GM21786 (cell line): ENCODE data around the gene COL25A1.

Experiments
- ATAC-seq: cut with Tn5 transposase; IDR thresholded peaks from one replicate; pipeline ENCODE4 v1.9.1; 2021; ENCODE audit not compliant: unreplicated experiment

COL25A1 gene

DNA sequence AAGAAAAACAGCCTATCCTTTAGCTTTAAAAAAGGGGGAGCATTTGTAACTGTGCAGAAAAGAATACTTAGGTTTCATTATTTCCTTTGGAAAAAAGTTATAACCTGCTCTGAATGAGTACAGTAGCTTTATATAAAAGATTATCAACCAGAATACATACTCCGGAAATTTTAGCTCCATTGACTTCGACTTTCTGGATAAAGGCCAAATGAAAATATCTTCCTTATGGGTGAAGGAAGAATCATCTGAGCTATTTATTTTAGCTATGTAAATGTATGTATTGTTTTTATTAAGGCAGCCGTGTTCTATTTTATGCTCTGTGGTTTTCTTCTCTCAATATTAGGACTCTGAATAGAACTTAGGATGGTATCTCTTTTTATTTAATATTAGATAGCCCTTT, 470.6 kb downstream of the COL25A1 start:
- ATAC-seq: no peak

DNA sequence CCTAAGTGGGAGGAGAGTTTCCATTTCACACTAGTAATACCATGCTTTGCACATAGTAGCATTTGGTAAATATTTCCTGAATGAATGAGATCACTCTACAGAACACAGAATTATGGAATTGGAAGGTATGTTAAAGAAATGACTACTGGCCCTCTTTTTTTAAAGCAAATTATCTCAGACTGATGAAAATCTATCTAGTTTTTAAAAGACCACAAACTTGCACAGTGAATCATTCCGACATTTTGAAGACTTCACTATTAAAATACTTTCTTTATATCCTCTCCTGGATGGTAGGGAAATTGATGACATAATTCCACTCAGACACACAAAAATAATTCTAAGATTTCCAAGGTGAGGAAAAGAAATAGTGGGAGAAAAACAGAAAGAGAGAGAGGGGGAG, 471.2 kb downstream of the COL25A1 start:
- ATAC-seq: no peak

DNA sequence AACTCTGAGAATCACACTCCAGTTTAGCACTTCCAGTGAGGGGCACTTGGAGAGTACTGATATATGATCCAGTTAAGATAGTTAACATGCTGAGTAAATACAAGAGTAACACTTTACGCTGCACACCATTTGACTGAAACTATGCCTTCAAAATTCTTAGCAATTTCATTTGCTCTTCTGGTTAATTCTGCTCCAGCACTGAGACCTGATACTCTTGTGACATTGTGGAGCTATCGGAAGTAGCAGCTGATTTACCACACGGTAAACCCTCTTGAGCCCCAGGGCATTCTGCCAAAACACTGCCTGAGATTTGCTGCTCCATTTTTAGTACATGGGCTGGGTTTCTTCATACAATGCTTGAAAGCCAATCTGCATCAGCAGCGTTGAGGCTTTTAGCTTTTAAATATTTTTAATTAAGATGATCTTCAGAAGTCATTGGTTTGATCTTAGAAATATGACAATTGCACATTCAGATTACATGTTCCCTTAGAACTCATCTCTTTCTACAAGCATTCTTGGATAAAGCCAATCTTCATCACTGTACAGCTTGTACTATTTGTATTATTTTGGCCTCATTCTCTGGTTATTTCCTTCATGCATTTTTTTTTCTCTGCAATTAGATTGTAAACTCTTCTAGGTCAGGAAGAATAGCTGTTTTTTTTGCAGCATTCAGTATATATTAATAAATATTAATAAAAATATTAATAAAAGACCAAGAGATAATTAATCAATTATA, 471.8 kb downstream of the COL25A1 start:
- no peak for ATAC-seq

DNA sequence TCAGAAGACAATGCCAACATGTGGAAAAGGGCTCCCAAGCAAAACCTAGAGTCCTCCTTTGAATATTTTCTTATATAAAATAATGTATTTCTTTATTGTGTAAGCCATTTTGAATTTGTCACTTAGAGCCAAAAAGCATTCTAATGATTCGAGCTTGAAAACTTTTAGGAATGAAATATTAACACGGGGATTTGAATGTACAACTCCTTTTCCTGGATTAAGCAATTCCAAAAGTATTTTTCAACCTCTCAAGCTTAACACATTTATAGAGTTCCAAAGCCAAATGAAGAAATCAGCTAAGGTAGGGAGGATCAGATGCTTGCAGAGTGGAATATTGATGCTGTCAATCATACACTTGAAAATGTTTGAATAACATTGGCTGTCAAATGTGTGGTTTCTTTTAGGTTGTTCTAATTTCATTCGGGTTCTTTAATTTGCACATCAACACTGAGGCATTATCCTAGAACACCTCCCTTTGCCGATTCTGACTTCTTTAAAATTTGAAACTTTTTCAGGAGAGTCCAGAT, 472.4 kb downstream of the COL25A1 start:
- no peak for ATAC-seq

DNA sequence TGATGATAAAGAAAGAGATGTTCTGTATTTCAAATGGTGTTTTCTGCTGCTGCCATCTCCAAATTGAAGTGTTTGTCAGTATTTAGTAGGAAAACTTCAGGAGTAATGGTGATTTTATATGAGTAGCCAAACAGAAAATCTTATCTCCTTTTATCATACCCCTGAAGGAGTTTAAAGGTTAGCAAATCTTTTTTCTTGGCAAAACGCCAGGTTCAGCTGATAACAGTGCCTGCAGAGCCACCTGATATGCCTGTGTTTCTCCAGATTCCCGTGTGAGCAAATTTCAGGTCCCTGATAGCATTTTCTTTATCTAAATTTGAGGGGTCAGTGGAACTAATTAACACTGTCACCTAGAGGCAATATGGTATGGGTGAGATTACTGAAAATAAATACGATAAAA, 473.8 kb downstream of the COL25A1 start:
- ATAC-seq: no peak

DNA sequence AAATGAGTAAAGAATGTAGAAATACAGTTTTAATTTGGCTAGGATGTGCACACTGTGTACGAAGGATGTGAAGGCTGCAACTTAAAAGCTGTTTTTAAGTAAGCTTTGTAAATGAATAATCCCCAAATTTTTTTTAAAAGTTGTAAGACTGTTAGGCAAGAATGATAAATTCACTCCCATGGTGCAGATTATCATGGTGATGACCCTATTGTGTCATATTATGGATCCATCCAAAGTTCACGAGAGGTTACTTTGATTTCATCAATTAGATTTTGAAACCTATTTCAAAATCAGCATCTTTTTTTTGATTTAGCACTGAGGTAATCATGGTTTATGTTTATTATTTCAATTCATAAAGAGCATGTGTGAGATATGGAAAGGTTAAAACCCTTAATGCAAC, 476.7 kb downstream of the COL25A1 start:
- no peak for ATAC-seq

DNA sequence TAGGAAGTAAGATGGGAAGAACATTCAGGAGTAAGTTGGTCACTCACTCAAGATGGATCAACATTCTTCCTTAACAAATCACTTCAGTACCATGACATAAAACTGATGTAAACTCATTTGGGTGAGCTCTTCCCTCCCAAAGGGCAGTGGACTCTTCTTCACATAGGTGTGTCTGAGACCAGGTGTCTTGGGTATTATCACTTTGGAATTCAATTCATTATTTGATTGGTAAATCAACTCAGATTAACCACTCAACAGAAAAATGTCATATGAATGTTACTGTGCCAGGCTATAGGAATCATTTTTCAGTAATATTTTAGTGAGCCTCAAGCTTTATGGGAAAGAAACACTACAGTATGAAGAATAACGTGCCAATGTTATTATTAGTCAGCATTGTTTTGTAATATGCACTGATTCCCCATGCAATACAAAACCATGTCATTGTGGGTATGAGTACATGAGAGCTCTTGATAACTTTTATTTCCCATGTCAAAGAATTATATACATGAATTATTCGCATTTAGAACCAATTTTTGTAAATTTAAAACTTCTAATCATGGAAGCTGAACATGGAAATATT, 481.0 kb downstream of the COL25A1 start:
- ATAC-seq: no peak

DNA sequence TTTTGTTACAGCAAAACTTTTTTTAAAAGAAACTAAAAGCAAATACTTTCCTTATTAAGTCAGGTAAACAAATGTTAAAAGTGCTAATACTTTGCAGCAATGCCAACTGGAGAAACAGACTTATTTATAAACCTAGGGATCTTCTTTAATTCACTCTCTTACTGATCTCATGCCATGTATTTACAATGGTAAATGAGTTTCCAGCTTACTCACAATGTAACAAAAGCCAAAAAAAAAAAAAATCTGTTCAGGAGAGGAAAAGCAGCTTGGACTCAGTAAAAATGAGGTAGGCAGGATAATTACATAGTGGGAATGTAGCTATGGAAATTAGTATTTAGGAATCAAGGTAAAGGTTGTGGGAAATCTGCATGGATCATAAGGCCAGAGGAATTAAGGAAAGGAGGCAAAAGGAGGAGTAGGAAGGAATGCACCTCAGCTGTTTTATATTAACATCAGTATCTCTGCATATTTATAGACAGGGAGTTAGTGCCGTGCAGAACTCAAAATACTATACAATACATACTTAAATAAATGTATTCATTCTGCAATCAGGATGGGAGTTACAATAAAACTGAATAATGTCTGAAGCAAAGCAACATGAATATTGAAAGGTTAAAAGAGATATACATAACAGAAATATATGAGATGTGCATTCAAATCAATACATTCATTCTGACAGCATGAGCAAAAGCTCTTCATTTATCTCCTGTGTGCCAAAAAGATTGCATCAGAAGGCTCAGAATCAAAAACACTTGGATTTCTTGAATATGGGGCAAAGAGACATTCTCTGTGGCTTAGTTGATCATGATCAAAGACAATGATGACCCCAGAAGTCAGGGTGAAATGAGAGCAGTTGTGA, 481.7 kb downstream of the COL25A1 start:
- ATAC-seq: no peak

DNA sequence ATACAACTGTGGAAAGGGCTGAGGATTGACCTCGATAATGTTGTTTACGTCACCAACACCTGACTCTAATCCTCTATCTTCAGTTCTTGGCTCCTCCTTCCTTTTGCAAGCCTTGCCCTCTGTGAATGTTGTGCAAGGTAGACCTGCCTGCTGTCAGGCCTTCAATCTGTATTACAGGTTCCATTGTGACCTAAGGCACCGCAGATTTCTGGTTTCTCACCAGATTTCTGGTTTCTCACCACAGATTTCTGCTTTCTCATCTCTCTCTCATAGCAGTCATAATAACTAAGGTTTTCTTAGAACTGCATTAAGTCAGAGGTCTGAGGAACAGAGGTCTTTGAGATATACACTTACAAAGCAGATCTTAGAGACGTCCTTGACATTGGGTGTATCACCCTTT, 488.1 kb downstream of the COL25A1 start:
- ATAC-seq: no peak

DNA sequence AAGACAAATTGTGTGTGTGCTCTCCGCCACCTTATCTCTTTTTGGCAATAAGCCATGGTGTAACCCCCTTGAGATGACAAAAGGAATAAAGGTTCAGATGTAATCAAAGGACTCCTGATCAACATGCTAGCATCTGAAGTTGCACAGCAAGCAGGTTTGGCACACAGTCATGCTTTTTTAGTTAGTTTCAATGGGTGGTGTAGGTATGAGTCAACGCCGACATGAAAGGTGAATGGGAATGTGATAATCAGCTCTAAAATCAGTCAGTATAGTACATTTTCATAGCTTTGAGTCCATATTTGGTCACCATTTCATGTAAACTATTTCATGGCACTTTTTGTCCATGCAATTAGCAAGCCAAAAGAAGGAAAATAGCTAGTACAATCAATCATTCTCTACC, 489.2 kb downstream of the COL25A1 start:
- ATAC-seq: no peak

DNA sequence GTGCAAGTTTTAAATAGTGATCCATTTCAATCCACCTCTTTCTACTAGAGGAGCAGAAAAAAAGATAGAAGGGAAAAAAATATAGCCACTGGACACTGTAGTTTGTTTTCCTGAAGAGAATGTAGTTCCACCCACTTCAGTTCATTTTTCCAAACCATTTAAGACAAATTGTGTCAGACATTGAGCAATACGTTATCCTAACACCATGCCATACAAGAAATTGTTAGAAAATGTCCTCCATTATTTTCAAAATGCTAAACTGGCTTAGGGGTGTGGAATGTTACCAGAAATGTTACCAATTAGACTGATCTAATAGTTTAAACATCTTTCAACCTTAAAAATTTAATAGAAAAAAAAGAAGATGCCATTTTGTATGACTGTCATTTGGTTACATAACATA, 491.0 kb downstream of the COL25A1 start:
- no peak for ATAC-seq

DNA sequence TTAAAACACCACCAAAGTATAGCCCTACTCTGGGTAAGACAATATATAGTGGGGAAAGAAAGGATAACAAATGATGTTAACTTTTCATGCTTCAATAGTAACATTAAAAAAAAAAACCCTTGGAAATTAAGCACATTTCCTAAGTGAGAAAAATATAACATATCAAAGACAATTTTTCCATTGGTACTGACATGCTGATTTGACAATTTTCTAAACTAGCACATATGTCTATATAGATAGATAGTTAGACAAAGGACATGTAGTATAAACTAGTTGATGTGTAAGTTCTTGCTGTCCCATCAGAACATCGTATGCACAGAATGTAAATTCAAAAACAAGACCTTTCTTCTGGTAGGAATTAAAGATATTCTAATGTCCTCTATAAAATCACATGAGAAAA, 492.4 kb downstream of the COL25A1 start:
- no peak for ATAC-seq

DNA sequence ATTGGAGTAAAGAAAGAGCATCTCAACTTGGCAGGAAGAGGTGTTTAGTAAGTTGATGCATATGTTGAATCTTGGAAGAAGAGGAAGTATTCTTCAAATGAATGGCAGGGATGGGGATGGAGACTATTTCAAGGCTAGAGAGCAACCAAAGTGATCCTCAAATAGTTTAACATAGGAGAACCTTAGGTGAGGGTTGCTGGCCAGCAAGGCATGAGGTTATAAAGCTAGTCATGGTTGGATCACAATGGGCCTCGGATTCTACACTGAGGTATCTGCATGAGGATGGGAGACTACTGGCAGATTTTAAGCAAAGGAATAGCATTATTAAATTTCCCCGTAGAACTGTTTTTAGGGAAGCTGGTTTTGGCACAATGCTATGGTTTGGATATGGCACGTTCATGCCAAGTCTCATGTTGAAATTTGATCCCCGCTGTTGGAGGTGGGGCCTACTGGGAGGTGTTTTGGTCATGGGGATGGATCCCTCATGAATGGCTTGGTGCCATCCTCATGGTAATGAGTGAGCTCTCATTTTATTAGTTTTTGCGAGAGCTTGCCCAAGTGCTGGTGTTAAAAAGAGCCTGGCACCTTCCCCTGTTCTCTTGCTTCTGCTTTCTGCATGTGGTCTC, 497.7 kb downstream of the COL25A1 start:
- no peak for ATAC-seq

DNA sequence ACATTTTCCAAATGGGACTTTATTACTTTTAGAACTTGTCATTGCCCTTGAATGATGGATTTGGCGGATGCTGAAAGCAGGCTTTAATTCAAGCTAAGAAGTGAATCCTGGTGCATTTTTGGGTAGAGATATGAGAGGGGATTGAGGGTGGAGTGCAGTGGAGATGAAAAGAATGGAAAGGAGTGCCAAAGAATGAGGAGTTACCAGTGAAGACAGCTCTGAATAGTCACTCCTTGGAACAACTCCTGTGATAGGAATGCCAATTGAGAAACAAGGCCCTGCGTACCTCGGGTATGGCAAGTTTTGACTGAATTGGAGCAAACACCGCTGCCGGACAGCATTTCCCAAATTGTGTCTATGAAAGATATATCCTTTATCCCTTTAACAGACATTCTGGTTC, 503.2 kb downstream of the COL25A1 start:
- ATAC-seq: no peak

DNA sequence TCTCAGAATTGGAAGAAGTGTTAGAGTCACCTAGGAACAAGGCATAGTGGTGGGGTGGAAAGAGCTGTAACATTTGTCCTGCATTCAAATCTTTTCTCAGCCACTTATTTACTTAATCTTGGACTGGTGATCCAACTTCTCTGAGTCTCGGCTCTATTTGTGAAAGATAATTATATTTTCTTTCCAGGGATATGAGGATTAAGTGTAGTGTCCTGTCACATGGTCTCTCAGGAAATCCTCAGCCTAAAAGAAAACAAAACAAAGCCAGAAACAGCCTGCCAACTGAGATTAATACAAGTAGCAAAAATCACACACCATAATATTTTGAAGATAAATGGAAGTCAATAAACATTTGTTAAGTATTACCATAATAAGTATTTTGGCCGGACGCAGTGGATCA, 506.3 kb downstream of the COL25A1 start:
- ATAC-seq: no peak

DNA sequence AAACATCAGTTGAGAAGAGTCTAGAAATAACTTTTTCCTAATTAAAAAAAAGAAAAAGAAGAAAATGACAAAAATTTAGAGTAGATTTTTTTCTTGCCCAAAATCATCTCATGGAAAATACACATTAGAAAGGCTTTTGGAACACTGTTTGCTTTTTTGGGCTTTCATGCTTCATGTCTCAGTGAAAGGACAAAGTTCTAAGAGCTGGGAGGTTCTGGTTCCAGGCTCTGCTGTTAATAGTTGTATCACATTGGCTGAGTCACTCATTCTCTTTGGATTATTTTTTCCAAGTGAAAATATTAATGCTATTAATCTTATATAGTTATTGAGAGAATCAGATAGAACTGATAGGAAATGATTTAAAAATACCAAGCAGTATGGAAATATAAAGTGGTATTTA, 506.7 kb downstream of the COL25A1 start:
- no peak for ATAC-seq

DNA sequence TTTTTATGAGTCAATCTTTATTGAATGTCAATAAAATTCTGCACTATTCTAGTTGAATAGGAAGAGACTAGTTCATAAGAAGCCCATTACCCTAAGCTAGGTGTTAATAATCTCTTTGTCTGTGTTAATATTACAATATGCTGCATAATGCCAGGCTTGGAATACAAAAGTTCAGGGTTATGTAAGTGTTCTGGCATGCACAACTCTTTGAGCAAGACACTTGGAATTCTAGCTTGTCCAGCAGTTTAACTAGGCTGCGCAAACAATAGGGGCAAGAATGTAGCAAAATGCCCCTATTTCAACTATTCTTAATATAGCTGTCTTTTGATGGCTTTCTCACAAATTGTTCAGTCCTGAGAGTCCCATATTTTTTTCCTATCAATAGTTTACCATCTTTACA, 508.3 kb downstream of the COL25A1 start:
- no peak for ATAC-seq

DNA sequence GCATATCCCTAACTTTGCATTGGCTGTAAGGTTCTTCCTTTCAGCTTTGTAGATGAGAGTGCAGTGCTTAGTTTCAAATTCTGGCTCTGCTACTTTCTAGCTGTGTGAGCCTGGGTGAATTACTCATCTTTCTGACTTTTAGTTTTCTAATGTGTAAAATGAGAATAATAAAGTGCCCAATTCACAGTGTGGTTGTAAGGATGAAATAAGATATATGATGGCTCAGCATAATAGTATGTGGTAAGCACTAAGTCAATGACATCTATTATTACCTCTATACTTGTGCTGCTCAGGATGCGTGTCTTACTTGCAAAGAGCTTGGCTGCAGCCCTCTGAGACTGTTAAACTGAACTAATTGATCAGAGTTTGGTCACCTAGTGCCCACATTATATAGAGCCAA, 509.0 kb downstream of the COL25A1 start:
- no peak for ATAC-seq

DNA sequence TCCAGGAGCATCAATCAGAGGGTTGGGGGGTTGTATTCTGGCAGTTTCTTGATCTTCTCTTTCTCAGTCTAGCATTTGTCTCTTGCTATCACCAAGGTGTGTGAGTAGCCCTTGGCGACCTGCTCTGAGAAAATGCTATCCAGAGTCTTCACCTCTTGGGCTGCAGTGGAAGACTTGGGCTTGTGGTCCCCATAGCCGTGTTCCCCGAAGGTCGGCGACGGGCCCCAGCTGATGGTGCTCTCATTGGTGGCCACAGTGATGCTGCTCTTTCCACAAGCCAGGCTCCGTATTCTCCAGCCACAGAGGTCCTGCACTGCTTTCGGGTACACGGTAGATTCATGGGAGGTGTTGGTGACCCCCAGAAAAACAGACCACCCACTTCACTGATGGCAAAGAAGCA, 513.7 kb downstream of the COL25A1 start:
- no peak for ATAC-seq

DNA sequence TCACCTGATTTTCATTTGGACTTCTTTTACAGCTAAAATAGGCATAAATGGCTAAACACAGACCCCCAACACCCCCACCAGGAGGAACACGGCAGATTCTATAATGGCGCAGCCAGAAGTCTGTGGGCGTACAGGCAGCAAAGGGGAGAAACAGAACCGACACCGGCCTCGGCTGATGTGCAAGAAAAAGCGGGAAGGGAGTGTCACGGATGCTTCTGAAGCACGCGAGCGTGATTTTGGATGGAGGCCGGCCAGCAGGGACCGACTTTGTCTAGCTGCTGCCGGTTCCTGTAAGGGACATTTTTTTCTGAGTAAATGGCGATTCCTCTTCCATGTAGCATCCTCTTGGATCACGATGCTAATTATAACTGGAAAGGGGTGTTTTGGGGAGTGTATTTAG, 514.7 kb downstream of the COL25A1 start:
- ATAC-seq: no peak

DNA sequence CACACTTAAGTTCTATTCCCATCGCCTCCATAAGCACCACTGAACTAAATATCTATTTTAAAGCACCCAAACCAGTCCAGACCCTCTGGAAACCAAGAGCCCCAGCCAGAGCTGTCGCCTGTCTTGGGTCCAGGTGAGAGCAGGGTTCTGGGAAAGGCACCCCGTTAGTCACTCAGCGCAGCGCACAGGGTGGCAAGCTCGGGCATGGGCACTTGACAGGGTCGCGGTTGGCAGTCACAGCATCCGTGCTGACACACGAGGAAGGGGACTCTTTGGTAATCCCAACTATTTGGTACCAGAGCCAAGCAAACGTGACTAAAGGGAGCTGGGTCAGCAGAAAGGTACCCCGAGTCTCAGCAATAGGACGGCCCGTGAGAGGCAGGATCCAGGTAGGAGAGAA, 515.4 kb downstream of the COL25A1 start:
- ATAC-seq: no peak
